GM23248 (cell line): ENCODE data around the gene GTF2A2.

Experiments
- EZH2 ChIP-seq: fragments of 200-600 bp; sonication (generic); IDR thresholded peaks from 2 replicates; pipeline ENCODE4 v1.6.1; 2018; ENCODE audit warnings: antibody characterized with exemption, mild to moderate bottlenecking; ENCODE audit not compliant: insufficient read depth, poor library complexity, severe bottlenecking
- EZH2phosphoT487 ChIP-seq: fragments of 200-600 bp; sonication (generic); IDR thresholded peaks from 2 replicates; pipeline ENCODE4 v1.6.1; 2018; ENCODE audit warnings: antibody characterized with exemption, moderate library complexity, mild to moderate bottlenecking, low read depth; ENCODE audit not compliant: insufficient read depth

- TF ChIP-seq EZH2, result no peak
- TF ChIP-seq EZH2phosphoT487, result no peak
These were observed 21.1 kb downstream of the GTF2A2 start for GRCh38 chr15:59636184-59636583.
